ENCODE measurements around the gene COL17A1. TPM values are rescaled to one million over a fixed set of nuclear protein-coding genes. Genes with fewer than 3 reads are reported as not detected.

The COL17A1 gene
- total and polyA plus RNA-seq, 9 of the 15 experiments (the other 6 are each of a cell fraction or from before 2014, with no cell fraction given), result not detected

- no peak overlapping the region for H3K4me2 ChIP-seq (ENCODE audit: insufficient read depth, low read length)
- FAIRE-seq (no peak), ATAC-seq (no peak; the same call in 2 of the 3 replicates), DNase-seq (ENCODE audit: extremely low read depth in 1 of 4, low spot score in 3 of 4) (no peak)
- no peak overlapping the region for H2AFZ ChIP-seq (ENCODE audit: low read depth, low read length)
- intact Hi-C loops (cut with micrococcal nuclease) (no loop called here), in situ Hi-C loops (cut with MboI) (no loop called here)
- H3K9ac ChIP-seq (ENCODE audit: insufficient read depth in 1 of 2, low read depth in 2 of 2, low read length in 2 of 2), result no peak overlapping the region
- peaks cover 9% of the 10 kb centered on the region; the same call in 1 of the 3 replicates for H3K79me2 ChIP-seq (ENCODE audit: control insufficient read depth, insufficient read depth, low read length)
- ChIA-PET POLR2A (interaction anchor here (0.6 kb wide), 1 partner anchor 58 kb away, joined by 3 read pairs; no protein-coding TSS in a partner anchor), CTCF (ENCODE audit: low intra/inter-chr PET ratio) (no interaction called here)
- no peaks in the 10 kb centered on the region for H3K4me1 ChIP-seq (replicated peaks in 1 of 2; ENCODE audit: control insufficient read depth in 2 of 2, insufficient read depth in 2 of 2, low read length in 2 of 2)
- H3K9me1 ChIP-seq (ENCODE audit: control insufficient read depth, insufficient read depth, low read length), result no peaks in the 10 kb centered on the region
- BruUV-seq (replicated peaks), result no TSS peak
- 65% methylated on average over 2 of the region's 2 CpGs for WGBS (ENCODE audit: insufficient coverage, low coverage, missing lambda C conversion rate)
- no peaks in the 10 kb centered on the region for H3K27me3 ChIP-seq (ENCODE audit: control insufficient read depth in 2 of 2, insufficient read depth in 2 of 2, low read length in 2 of 2)
- no peaks in the 10 kb centered on the region for H3K9me3 ChIP-seq (replicated peaks; ENCODE audit: control insufficient read depth, insufficient read depth, low read depth, low read length)
- H3K27ac ChIP-seq (ENCODE audit: extremely low read depth, low read depth, low read length), result no peak overlapping the region
- no peaks in the 10 kb centered on the region for H4K20me1 ChIP-seq (replicated peaks; ENCODE audit: control insufficient read depth, insufficient read depth, low read length)
- H3K36me3 ChIP-seq (ENCODE audit: control insufficient read depth, insufficient read depth, low read length), result peaks cover 10% of the 10 kb centered on the region; the same call in 1 of the 3 replicates
- no peak overlapping the region for H3K4me3 ChIP-seq
- no peak for TF ChIP-seq CBX3 (IDR thresholded peaks at IDR 0.05; ENCODE audit: borderline replicate concordance in 1 of 2, low read length in 2 of 2)
- no peak for TF ChIP-seq UBTF (IDR thresholded peaks at IDR 0.05; ENCODE audit: borderline replicate concordance in 1 of 2, low read depth in 2 of 2, low read length in 2 of 2)
- TF ChIP-seq, protein P1, sequence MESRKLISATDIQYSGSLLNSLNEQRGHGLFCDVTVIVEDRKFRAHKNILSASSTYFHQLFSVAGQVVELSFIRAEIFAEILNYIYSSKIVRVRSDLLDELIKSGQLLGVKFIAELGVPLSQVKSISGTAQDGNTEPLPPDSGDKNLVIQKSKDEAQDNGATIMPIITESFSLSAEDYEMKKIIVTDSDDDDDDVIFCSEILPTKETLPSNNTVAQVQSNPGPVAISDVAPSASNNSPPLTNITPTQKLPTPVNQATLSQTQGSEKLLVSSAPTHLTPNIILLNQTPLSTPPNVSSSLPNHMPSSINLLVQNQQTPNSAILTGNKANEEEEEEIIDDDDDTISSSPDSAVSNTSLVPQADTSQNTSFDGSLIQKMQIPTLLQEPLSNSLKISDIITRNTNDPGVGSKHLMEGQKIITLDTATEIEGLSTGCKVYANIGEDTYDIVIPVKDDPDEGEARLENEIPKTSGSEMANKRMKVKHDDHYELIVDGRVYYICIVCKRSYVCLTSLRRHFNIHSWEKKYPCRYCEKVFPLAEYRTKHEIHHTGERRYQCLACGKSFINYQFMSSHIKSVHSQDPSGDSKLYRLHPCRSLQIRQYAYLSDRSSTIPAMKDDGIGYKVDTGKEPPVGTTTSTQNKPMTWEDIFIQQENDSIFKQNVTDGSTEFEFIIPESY (CRISPR knock-in tag; IDR thresholded peaks at IDR 0.05), result no peak
- no peak for TF ChIP-seq JUNB (CRISPR knock-in tag; conservative IDR thresholded peaks at IDR 0.05)
- no peak for TF ChIP-seq PRPF4 (IDR thresholded peaks at IDR 0.05; ENCODE audit: insufficient read depth, low read depth, low read length, poor library complexity, severe bottlenecking)
- no peak for TF ChIP-seq ZNF655 (CRISPR knock-in tag; IDR thresholded peaks at IDR 0.05)
Observed at GRCh38 chr10:104127411-104127810, 41.7 kb upstream of the COL17A1 start.
